HFFc6 (cell line): ENCODE data around the gene CHD9. TPM values are rescaled to one million over a fixed set of nuclear protein-coding genes. Genes with fewer than 3 reads are reported as not detected.

Experiments
- DNase-seq: peaks from one replicate; pipeline ENCODE4 v3.0.0-alpha.2; 2018
- H3K27ac Mint-ChIP-seq: 2 replicates; pipeline ENCODE4 v1.8.0; 2020; ENCODE audit warnings: mild to moderate bottlenecking, mixed read lengths
- H3K27me3 Mint-ChIP-seq: 2 replicates; pipeline ENCODE4 v1.8.0; 2021; ENCODE audit warnings: mild to moderate bottlenecking, moderate library complexity, mixed read lengths; ENCODE audit not compliant: insufficient read depth
- H3K36me3 Mint-ChIP-seq: 2 replicates; pipeline ENCODE4 v1.8.0; 2021; ENCODE audit warnings: low read depth, mixed read lengths
- H3K4me1 Mint-ChIP-seq: 2 replicates; pipeline ENCODE4 v1.8.0; 2020; ENCODE audit warnings: low read depth, mixed read lengths
- H3K4me3 Mint-ChIP-seq: 2 replicates; pipeline ENCODE4 v1.8.0; 2020; ENCODE audit warnings: mild to moderate bottlenecking, moderate library complexity, mixed read lengths
- H3K9me3 Mint-ChIP-seq: 2 replicates; pipeline ENCODE4 v1.8.0; 2020; ENCODE audit warnings: mild to moderate bottlenecking, mixed read lengths
- total RNA-seq, 6 experiments: library from RNA; stranded (reverse); fragmentation: NEBNext Ultra II Directional; extraction: Animal tissue kit (Norgen Biotek cat#: 25700); gene quantifications; 2 replicates in 1 of 6; 3 replicates in 5 of 6; pipeline ENCODE4 v1.2.3, GENCODE V29; 2021
- TF ChIP-seq, protein P1 (sequence below): fragments of 200-600 bp; sonication (generic); IDR thresholded peaks from 2 replicates; pipeline ENCODE4 v1.5.0; 2021; ENCODE audit warnings: antibody characterized with exemption, mild to moderate bottlenecking

CHD9 gene
- total RNA-seq, 6 experiments from 2014 or later: 39.7 to 48.8 (median 45.7) TPM

DNA sequence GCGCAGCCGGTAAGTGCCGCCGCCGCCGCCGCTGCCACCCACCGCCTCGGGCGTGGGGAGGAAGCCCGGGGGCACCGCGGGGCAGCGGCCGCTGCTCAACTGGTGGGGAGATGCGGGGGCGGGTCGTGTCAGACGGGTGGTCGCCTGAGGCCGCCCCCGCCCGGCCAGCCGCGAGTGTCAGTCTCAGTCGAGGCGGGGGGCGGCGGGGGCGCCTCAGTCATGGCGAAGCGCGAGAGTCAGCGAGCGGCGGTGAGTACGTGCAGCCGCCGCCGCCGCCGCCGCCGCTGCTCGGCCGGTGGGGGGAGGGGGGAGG, 76.2 kb downstream of the CHD9 start:
- Mint-ChIP-seq H3K9me3 (no peaks in the 10 kb centered on the region), H3K27ac (no peak overlapping the region), H3K36me3 (no peaks in the 10 kb centered on the region), H3K4me3 (peak overlapping the region; percentile 41; the same call in 1 of the 2 replicates), H3K27me3 (no peaks in the 10 kb centered on the region), H3K4me1 (peaks cover 54% of the 10 kb centered on the region)
- TF ChIP-seq, protein P1, sequence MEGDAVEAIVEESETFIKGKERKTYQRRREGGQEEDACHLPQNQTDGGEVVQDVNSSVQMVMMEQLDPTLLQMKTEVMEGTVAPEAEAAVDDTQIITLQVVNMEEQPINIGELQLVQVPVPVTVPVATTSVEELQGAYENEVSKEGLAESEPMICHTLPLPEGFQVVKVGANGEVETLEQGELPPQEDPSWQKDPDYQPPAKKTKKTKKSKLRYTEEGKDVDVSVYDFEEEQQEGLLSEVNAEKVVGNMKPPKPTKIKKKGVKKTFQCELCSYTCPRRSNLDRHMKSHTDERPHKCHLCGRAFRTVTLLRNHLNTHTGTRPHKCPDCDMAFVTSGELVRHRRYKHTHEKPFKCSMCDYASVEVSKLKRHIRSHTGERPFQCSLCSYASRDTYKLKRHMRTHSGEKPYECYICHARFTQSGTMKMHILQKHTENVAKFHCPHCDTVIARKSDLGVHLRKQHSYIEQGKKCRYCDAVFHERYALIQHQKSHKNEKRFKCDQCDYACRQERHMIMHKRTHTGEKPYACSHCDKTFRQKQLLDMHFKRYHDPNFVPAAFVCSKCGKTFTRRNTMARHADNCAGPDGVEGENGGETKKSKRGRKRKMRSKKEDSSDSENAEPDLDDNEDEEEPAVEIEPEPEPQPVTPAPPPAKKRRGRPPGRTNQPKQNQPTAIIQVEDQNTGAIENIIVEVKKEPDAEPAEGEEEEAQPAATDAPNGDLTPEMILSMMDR: no peak
- no peak for DNase-seq

DNA sequence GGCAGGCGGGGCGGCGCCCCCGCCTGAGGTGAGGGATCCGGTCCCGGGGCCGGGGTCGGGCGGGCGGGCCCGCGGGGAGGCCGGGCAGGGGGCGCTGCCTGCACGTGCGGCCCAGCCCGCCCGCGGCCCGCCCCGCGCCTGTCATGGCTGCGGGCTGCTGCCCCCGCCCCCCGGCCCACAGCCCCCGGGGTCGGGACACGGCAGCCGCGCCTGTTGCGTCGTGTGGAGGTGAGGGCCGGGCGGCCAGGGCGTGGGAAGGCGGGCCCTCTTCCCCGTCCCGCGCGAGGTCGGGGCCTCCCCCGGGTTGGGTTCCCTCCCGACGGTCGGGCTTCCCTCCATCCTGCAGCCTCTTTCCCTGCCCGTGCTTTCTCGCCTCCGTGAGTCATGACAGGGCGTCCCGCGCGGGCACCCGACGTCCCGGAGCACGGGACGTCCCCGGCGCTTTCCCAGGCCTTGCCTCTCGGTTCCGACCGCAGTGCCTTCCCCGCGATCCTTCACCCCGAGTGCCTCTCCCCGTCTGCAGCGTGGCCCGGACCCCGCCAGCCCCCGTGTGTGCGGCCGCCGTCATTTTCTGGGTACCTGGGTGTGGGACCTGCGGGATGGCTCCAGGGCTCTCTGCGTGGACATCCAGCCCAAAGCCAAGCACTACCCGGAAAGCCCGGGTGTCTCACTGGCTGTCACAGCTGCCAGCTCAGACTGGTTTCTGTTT, 76.7 kb downstream of the CHD9 start:
- Mint-ChIP-seq H3K4me3 (peak overlapping the region; percentile 96), H3K27me3 (no peaks in the 10 kb centered on the region), H3K27ac (peak overlapping the region; percentile 94), H3K36me3 (no peaks in the 10 kb centered on the region), H3K4me1 (peaks cover 54% of the 10 kb centered on the region), H3K9me3 (no peaks in the 10 kb centered on the region)
- peak; percentile 55 for DNase-seq
- TF ChIP-seq, protein P1: no peak

DNA sequence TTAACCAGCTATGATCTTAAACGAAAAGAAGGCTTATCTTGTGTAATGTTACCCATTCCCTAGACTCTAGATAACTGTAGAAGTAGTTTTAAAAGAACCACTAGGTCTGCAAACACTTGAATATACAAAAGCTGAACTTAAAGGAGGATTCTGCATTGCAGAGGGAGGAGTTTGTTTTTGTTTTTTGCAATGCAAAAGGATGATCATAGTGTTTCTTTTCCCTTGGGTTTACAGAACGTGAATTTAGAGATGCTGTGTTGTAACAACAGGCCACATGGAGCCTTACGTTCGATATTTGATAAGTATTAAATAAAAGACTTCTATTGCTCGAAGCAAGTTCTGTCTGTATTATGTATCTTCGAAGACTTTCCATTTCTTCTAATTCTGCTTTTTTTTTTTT, 77.6 kb downstream of the CHD9 start:
- Mint-ChIP-seq H3K4me3 (peak overlapping the region; percentile 96), H3K9me3 (no peaks in the 10 kb centered on the region), H3K36me3 (no peaks in the 10 kb centered on the region), H3K4me1 (peaks cover 57% of the 10 kb centered on the region), H3K27me3 (no peaks in the 10 kb centered on the region), H3K27ac (peak overlapping the region; percentile 94)
- no peak for DNase-seq
- TF ChIP-seq, protein P1: no peak

DNA sequence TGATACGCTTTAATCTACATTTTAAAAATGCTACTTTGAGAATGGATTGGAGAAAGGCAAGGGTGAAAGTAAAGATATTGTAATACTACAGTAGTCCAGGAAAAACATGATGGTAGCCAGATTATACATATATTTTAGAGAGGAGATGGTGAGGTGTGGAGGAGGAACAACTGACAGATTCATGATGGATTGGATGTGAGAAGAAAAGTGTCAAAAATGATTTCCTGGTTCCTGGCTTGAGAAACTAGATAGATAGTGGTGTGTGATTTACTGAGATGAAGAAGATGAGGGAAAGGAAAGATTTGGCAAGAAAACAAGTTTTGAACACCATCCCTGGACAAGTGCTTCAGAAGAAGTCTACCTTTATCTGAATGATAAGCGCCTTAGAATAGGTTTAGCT, 80.5 kb downstream of the CHD9 start:
- peaks cover 60% of the 10 kb centered on the region for H3K4me1 Mint-ChIP-seq
- no peaks in the 10 kb centered on the region for H3K36me3 Mint-ChIP-seq
- DNase-seq: no peak
- no peaks in the 10 kb centered on the region; the same call in 1 of the 2 replicates for H3K27me3 Mint-ChIP-seq
- TF ChIP-seq, protein P1: no peak
- no peaks in the 10 kb centered on the region for H3K9me3 Mint-ChIP-seq
- H3K27ac Mint-ChIP-seq: no peak overlapping the region
- no peak overlapping the region for H3K4me3 Mint-ChIP-seq

DNA sequence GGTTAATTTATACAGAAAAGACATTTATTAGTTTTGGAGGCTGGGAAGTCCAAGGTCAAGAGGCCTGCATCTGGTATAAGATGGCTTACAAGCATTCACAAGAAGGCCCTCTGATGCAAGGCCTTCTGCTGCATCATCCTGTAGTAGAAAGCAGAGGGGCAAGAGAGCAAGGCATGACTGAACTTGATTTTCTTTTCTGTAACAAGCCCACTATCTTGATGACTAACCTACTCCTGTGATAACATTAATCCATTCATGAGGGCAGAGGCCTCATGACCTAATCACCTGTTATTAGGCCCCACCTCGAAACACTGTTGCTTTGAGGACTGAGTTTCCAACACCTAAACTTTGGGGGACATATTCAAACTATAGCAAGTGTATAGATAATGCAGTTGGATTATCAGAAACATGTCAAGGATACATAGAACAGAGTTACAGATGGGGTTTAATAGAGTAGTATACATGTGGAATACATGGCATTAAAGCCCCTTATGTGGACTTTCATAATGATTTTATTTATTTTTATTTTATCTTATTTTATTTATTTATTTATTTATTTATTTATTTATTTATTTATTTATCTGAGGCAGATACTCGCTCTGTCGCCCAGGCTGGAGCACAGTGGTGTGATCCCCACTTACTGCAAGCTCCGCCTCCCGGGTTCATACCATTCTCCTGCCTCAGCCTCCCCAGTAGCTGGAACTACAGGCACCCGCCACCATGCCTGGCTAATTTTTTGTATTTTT, 88.2 kb downstream of the CHD9 start:
- H3K27me3 Mint-ChIP-seq: no peaks in the 10 kb centered on the region; the same call in 1 of the 2 replicates
- H3K4me3 Mint-ChIP-seq: no peak overlapping the region
- H3K9me3 Mint-ChIP-seq: no peaks in the 10 kb centered on the region
- peaks cover 5% of the 10 kb centered on the region; the same call in 1 of the 2 replicates for H3K36me3 Mint-ChIP-seq
- TF ChIP-seq, protein P1: no peak
- H3K27ac Mint-ChIP-seq: no peak overlapping the region
- H3K4me1 Mint-ChIP-seq: peaks cover 32% of the 10 kb centered on the region
- no peak for DNase-seq
